Tongue (tissue), 2 donors: ENCODE measurements around the gene DDRGK1. TPM values are rescaled to one million over a fixed set of nuclear protein-coding genes. Genes with fewer than 3 reads are reported as not detected.
"Not testable (repeated sequence)": the region's sequence is repeated elsewhere in the genome, so short reads cannot be mapped to it uniquely, and the experiment has no call there.

Source experiments
- DNase-seq: peaks from one replicate; pipeline ENCODE4 v3.0.0-alpha.2; 2015
- total RNA-seq: library from RNA; depleted of rRNA; stranded (reverse); fragments of >200 nt; gene quantifications from one replicate; pipeline ENCODE4 v1.2.3, GENCODE V29; 2014

DDRGK1 gene
- total RNA-seq, 1 donor from 2014 or later: 20.3 TPM

- DNase-seq: no peak
These were observed 39.6 kb downstream of the DDRGK1 start for GRCh38 chr20:3164763-3165410.

GRCh38 chr20:3164043-3164762 lies 40.3 kb downstream of the DDRGK1 start:
- DNase-seq: no peak

GRCh38 chr20:3163099-3164042 lies 41.1 kb downstream of the DDRGK1 start:
- no peak for DNase-seq

- DNase-seq: peak; percentile 18
These were observed 42.3 kb downstream of the DDRGK1 start for GRCh38 chr20:3162080-3162611.

- DNase-seq: no peak
These were observed 43.0 kb downstream of the DDRGK1 start for GRCh38 chr20:3161316-3162079.

- no peak for DNase-seq
These were observed 44.1 kb downstream of the DDRGK1 start for GRCh38 chr20:3160418-3160817.

- no peak for DNase-seq
These were observed 45.5 kb downstream of the DDRGK1 start for GRCh38 chr20:3158968-3159431.

- no peak for DNase-seq
These were observed 46.7 kb downstream of the DDRGK1 start for GRCh38 chr20:3157817-3158216.

- no peak for DNase-seq
These were observed 47.5 kb downstream of the DDRGK1 start for GRCh38 chr20:3156811-3157619.

- DNase-seq: not testable (repeated sequence)
These were observed 52.3 kb downstream of the DDRGK1 start for GRCh38 chr20:3152057-3152644.

GRCh38 chr20:3150908-3151307 lies 53.6 kb downstream of the DDRGK1 start:
- no peak for DNase-seq

- DNase-seq: no peak
These were observed 57.6 kb downstream of the DDRGK1 start for GRCh38 chr20:3146732-3147341.

GRCh38 chr20:3141757-3142156 lies 62.7 kb downstream of the DDRGK1 start:
- no peak for DNase-seq

Other genes starting within 250 kb of the DDRGK1 start
- gene GNRH2, start 161.1 kb downstream of the DDRGK1 start, total RNA-seq: not detected
- gene MRPS26, start 158.6 kb downstream of the DDRGK1 start, total RNA-seq: 32.1 TPM
- gene OXT, start 133.1 kb downstream of the DDRGK1 start, total RNA-seq: not detected
- gene AVP, start 120.0 kb downstream of the DDRGK1 start, total RNA-seq: not detected
- gene FASTKD5, start 44.8 kb downstream of the DDRGK1 start, total RNA-seq: 11.0 TPM
- 5.8 TPM for gene UBOX5, start 44.8 kb downstream of the DDRGK1 start, total RNA-seq
- 5.9 TPM for gene LZTS3, start 31.1 kb downstream of the DDRGK1 start, total RNA-seq
- gene ITPA, start 4.8 kb upstream of the DDRGK1 start, total RNA-seq: 26.3 TPM
- gene SLC4A11, start 34.5 kb upstream of the DDRGK1 start, total RNA-seq: 0.62 TPM
- gene DNAAF9, start 203.0 kb upstream of the DDRGK1 start, total RNA-seq: 20.3 TPM